NK-92 treated with Interleukin-12 subunit alpha and Interleukin-12 subunit beta, amount 100 ng/mL, for 24 hours (cell line): ENCODE measurements around the gene C1orf52.
"Not testable (repeated sequence)": the region's sequence is repeated elsewhere in the genome, so short reads cannot be mapped to it uniquely, and the experiment has no call there.

ENCODE experiments used
- DNase-seq: peaks from one replicate; lab custom pipeline; 2025; lab: John Stamatoyannopoulos, UW

Gene C1orf52

DNA sequence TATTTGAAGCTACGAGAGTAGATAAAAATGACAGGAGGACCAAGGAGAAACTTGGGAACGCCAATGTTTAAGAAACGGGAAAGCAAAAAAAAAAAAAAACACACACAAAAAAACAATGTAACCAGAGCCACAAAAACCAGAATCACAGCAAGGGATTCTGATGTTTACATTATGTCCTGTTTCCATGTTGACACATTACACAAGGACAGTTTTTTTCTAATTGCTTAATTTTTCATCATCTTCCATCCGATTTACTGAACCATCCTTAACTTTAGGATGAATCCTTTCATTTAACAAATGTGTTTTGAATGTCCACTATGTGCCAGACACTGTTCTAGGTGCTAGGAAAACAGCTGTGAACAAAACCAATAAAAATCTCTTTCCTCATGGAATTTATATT, 18.3 kb upstream of the C1orf52 start:
- DNase-seq: no peak

DNA sequence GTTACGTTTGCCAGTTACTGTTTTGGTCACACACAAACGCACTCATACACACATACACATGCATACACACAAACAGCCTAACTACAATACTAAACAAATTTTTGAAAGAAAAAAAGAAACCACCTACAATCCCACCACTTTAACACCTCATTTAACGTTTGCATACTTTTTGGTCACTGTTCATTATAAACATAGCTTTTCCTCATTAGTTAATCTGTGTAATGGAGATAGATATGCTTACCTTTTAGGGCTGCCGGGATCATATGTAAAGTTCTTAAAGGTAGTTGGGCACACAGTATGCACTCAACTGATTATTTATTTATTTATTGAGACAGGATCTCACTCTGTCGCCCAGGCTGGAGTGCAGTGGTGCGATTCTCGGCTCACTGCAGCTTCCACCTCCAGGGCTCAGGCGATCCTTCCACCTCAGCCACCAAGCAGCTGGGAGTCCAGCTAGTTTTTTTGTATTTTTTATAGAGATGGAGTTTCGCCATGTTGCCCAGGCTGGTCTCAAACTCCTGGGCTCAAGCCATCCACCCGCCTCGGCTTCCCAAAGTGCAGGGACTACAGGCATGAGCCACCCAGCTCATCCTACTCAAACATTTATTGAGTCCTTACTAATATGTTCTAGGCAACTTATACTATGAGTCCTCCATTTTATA, 17.6 kb upstream of the C1orf52 start:
- DNase-seq: no peak

DNA sequence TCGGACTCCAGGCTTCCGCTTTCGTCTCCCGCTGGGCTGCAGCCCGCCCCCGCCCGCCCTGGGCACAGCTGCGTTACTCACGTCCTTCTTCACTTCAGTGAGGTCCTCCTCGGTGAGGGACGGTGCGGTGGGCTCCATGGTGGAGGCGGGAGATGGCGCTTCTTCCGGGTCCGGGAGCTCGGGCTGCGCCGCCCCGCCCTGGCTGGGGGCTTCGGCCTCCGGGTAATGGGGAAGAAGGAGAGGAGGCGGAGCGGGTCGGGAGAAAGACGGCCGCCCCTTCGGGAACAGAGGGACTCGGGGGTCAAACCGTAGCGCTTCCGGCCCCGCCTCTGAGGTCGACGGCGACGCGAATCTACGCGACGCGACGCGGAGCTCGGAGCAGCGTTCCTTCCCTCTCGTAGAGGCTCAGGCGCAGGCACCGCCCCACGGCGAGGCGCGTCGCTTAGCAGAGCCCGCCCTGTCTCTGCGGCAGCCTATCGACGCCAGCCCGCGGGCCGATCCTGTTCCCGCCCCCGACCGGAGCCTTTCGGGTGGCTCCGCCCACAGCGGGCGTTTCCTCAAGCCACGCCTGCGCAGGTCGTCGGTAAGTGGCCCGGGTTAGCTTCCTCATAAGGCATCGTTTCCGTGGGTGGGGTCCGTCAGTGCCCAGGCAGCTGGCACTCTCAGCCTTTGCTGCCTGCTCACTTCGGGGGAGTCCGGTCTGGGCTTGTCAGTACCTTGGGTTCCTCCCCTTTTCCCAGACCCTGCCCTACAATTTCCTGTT, 16.9 kb upstream of the C1orf52 start, which contains the start of gene BCL10:
Gene BCL10, minus strand, starts transcription at position 418 of the 763 bp plus-strand sequence. Its CDS starts 280 bp downstream, at position 138.
- peak; percentile 97 for DNase-seq

DNA sequence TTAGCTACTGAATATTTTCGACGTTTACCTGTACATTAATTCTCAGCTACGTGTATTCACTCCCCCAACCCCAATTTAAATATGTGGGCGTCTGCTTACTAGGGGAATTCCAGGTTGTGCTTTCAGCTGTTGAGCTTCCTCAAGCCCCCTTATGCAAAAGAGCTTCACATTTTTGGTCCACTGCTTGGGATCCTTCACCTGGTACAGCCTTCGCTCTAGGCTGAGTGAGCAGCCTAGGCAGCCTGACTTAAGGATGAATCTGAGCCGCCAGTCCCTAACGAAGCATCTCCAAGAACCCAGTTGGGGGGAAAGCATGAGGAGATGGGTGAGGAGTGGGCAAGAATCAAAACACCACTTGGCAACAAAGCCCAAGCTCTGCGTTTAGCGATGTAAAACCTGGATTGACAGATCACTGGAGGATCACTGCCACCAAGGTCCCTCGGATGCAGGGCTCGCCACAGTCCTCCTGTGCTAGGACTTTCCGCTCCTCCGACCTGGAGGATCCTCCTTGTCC, 16.3 kb upstream of the C1orf52 start:
- no peak for DNase-seq

DNA sequence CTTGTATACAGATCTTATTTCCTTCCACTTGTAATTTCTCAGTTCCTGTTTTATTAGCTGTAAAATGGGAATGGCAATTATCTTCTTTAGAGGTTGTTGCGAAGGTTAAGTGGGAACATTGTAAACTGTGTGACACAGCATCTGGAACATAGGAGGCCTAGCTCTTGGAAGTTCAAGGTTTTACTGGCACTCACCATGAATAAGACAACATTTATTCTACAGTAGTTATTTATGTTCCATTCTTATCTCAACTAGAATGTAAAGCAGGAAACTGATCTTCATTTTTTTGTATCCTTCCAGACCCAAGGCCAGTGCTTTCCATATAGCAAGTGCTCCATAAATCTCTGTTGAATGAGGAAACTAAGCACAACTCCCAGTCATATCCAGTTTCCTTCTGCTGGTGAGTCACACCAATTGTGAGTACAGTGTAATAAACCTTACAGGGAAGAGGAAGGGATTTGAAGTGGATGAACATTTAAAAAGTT, 15.5 kb upstream of the C1orf52 start:
- no peak for DNase-seq

DNA sequence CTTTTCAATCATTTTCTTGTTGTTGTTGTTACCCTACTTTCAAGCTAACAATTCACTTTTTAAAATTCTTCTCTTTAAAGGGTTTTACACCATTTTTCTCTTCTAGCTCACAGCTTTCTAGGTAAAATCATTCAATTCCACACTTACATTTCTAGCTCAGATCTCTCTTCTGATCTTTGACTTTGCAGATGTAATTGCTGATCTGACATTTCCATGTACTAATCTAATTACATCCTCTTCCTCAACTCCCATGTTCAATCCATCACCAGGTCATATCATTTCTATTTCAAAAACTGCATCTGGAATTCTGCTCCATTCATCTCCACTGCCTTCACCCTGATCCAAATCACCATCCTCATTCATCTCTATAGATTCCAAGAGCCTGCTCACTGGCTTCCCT, 13.9 kb upstream of the C1orf52 start:
- DNase-seq: no peak

DNA sequence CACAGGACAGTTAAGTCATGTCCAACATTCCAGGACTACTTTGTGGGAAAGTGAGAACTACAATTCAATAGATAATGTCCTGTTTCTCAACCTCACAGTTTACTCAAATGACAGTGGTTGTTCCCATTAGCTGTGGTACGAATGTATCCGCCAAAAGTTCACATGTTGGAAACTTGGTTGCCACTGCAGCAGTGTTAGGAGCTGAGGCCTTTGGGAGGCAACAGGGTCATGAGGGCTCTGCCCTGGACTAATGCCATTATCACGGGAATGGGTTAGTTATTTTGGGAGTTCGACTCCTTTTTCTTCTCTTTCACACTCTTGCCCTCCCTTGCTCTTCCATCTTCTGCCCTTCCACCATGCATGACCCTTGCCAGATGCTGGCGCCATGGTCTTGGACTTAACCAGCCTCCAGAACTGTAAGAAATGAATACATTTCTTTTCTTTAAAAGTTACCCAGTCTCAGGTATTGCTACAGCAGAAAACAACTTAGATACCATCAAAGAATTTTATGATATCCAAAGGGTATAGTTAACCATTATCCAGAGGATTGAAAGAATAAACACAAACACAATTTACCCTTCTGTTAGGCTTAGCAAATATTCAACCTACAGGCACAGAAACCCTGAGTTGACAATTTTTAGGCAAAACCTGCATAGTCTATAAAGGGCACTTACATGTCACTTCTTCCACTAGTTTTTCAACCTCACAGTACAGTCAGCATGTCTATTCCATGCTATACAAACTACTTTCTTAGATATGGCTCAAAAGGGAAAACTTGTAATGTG, 9.5 kb upstream of the C1orf52 start:
- no peak for DNase-seq

DNA sequence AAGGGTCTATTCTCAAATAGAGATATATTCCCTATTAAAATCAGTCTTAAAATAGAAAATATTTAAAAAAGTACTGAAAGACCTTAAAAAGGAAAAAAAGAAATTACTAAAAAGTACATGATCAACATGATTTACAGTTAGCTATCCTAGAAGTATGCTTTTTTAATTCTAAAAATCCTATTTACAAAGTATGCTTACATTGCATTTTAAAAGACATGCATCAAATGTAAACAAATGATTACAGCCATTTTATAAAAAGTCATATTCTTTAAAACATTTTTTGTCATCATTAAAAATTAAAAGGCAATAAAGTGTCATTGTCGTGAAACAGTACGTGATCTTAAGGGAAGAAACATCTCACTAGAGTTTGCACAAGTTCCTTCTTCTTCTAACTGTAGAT, 7.9 kb upstream of the C1orf52 start:
- no peak for DNase-seq

DNA sequence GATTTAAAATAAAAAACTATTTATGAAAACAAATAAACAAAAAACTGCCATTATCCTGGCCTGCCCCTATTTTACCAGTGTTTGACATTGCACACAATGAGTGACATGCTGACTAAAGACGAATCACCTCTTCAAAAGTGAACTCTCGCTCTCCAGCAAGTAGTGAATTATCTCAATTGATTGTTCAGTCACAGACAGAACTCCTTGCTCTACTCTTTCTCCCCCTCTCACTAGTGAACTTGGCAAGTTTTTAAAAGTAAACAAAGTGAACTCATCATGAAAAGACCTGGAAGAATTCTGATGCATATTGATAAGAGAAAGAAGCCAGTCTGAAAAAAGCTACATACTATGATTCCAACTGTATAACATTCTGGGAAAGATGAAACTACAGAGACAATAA, 4.7 kb upstream of the C1orf52 start:
- DNase-seq: no peak

DNA sequence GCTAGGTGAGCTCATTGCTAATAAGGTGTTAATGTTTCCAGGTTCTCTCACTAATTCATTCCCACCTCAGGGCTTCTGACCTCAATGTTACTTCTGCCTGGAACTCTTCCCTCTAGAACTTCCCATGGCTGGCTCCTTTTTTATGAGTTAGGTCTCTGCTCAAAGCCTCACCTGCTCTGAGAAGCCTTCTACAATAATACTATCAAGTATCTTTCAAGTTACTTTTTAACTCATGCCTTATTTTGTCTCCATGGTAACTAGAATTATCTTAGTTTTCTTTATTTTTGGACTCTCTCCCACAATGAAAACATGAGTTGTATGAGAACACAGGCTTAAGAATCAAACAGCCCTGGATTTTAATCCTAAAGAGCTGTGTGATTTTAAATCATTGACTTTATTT, 3.5 kb upstream of the C1orf52 start:
- DNase-seq: no peak

DNA sequence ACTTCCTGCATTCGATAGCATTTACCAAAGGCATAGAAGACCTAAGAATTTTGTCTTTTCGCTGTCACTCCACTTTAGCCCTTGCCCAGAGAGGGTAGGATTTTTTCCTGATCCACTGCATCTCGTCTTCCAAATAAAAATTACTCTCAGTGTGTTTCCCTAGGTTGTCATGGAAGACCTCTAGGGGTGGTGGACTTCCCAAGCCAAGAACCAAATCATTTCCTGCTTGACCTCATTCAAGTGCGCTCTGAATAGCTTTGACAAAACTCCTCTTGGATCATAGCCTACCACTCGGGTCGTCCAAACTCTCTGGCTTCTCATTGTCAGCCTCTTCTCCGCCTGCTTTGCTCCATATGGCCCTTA, 431 bp upstream of the C1orf52 start:
- no peak for DNase-seq

DNA sequence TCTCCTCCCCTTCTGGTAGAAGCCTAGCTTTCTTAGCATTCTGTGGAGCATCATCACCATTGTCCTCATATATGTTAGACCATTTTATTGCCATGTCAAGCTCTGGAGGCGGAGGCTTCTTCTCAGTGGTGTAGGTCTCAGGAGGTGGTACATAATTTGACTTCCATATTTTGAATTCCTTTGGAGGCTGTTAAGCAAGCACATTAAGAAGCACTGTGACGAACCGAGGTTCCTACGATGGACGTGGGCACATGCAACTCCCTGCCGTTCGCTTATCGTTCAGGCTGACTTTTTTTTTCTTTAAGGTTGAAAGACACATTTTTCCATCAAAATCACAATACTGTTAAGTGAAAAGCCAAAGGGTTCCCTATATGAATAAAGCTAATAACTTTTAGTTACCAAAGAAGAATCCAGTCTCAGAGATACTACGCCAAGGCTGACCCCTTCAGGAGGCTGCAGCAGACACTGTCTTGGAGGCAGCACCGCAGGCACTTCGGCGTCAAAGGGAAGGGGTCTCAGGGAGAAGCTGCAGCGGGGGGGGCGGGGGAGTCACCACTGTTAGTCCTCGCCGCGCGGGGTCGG, 835 bp downstream of the C1orf52 start:
- DNase-seq: no peak

DNA sequence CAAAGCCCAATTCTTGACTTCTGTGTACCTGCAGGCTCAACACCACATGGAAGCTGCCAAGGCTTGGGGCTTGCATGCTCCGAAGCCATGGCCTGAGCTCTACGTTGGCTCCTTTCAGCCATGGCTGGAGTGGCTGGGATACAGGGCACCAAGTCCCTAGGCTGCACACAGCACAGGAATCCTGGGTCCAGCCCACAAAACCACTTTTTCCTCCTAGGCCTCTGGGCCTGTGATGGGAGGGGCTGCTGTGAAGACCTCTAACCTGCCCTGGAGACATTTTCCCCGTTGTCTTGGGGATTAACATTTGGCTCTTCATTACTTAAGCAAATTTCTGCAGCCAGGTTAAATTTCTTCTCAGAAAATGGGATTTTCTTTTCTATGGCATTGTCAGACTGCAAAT, 10.4 kb downstream of the C1orf52 start:
- DNase-seq: not testable (repeated sequence)

DNA sequence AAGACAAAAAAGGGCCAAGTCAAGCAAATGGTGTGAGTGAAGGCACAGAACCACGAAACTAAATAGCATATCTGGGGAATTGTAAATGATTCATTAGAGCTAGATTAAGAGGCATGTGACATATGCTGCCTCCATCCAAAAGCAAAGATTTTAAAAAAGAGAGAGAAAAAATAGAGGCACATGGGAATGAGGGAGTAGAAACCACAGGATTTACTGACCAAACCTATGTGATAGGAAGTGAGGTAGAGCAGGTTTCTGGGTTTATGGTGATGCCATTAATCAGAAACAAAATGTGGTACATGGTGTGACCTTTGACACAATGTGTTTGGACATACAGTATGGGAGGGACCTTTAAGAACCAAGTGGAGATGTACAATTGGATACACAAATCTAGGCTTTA, 13.6 kb downstream of the C1orf52 start:
- no peak for DNase-seq

DNA sequence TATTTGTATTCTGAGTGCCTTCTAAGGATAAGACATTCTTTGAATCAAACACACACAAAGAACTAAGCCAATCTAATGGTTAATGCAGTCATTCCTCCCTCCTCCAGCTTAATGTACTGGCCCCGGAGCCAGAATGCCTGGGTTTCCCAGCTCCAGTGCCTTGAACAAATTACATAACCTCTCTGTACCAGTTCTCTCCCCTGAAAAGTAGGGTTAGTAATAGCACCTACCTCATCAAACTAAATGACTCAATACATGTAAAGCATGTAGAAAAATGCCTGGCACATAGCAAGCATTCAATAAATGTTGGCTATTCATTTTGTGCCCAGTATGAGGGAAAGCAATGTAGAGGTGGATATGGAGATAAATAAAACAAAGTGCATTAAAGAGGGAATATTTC, 14.0 kb downstream of the C1orf52 start:
- no peak for DNase-seq

DNA sequence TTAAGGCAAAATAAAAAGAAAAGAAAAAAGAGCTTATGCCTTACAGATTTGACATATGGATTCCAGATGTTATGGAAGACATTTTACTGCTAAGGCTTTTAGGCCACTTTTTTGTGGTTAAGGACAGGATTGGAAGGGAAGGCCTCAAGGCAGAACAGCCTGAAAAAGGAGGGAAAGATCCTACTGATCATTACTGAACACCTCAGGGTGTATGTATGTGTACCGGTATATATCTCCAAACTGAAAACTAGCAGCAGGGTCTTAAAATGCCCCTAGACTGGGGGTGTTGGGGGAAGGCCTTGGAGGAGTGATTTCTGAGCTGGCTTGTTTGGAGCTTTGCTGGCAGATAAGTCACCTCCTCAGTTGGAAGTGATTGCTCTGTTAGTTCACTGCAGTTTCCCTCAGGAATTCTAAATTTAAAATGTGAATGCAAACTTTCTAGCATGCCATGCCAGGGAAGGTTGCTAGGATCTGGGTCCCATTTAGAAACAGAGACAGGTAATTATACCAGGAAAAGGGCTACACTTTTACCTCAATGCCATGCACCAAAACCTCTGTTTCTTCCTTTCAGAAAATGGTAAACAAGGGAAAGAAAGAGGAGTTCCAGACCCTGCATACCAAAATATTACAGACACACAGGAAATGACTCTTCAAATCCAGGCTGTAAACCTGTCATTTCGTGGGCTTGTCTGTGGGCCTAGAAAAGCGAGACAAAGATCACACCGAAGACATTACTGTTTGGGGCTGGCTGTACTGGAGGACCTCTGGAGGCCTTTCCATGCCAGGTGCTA, 15.0 kb downstream of the C1orf52 start:
- DNase-seq: no peak

DNA sequence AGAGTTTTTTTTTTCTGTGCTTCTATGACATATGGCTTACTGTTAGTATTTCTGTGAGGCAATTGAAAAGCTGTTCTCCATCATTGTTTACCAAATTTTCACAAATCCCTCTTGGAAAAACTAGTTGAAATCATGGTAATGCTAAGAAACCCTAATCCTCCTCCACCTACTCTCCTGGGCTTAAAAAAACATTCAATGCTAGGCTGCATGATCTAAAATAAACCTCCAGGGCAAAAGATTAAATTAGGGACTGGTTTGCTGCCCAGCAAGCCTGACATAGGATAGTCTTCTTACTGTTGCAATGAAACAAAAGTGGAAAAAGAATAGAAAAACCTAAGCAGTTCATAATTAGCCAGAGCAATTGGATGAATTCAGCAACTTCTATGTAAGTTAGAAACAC, 16.1 kb downstream of the C1orf52 start:
- no peak for DNase-seq

DNA sequence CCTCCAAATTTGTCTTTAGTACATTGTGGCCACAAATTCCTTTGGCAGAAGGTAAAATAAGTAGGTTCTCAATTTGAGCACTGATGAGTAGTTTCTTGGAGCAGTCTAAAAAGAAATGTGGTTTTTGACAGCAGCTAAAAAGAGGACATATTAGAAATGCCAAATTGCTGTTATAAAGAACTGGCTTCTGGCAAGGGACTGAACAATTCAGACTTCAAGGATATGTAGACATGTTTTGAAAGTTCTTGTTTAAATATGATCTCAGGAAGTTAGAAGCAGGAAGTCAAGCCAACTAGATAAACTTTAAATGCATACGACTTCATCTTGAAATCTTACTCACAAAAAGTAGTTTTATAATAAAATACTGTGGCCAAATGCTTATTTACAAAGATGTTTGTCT, 18.8 kb downstream of the C1orf52 start:
- no peak for DNase-seq

DNA sequence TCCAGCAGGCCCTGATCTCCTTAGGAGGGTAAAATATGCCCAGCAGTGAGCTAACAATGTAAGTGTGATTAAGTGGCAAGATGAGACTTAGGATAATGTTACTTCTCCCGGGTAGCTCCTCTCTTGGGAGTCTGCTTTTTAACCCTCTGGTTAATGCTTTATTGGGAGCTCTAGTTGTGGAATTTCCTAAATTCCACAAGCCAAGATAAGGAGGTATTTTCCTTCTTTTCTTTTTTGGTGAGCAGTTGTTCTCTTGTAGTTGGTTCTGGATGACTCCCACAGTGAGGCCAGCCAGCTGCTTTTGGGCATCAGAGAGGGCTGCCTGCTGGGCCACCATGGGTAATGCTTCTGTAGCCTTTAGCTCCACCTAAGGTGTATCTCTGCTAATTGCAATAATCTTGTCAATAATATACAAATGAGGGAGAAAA, 19.3 kb downstream of the C1orf52 start:
- no peak for DNase-seq

DNA sequence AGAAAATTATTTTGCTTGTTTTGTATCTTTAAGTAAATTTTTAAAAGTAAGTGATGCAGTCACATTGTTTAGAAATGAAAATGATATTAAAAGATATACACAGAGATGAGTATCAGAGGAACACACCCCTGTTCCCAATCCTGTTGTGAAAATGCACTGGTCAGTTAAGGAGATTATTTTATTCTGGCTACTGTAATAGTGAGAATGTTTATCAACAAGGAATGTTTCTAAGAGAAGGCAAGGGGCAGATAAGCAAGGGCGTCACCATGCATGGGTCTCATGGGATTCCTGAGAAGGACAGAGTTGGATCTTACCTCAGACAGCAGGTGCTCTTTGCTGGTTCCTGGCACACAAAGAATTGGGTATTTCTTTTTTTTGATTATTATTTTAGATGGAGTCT, 21.8 kb downstream of the C1orf52 start:
- no peak for DNase-seq

DNA sequence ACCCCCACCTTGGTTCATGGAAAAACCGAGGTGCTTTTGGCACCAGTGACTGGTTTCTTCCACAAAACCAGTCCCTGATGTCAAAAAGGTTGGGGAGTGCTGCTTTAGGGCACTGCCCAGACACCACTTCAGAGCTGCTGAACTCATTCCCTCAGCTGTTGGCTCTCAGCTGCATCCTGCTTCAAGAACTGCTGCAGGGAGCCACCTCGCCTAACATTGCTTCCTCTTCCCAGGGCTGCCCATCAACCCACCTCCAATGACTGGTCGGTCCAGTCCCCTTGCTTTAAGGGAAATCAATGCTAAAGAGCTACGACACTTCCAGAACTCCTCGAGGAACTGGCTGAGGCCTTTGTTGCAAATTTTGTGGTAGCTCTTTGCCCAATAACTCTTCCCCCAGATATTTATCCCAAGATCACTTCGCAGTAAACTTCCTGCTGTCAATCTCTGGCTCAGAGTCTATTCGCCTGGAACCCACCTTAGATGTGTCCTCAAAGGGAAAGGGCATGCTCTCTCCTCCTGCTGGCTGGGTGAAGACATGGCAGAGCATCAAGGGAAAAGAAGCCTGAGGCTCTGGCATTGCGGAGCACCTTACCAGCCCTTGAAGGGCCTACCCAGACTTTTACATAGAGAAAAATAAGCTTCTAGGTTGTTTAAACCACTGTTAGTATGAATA, 29.0 kb downstream of the C1orf52 start:
- no peak for DNase-seq
